Right lobe of liver (tissue), 4 donors: ENCODE results near the gene PLCXD3.

Source experiments
- CTCF ChIP-seq, 4 donors: fragments of 200-600 bp in 3 of 4; fragments of 450-650 bp in 1 of 4; IDR thresholded peaks; one replicate each; pipeline versions ENCODE4 v1.5.1 to v1.8.0; 2016 to 2022; ENCODE audit warnings: antibody characterized with exemption in 4 of 4, mild to moderate bottlenecking in 2 of 4
- POLR2A ChIP-seq: fragments of 450-650 bp; IDR thresholded peaks from one replicate; pipeline ENCODE4 v1.6.1; 2017; ENCODE audit warnings: antibody characterized with exemption, mild to moderate bottlenecking
- donor health status: DM: no; HTN: no; CAD: no.
- donor health status: DM: no; HTN: no; CAD: no.
- donor health status: DM: no; HTN: yes; CAD: no.

DNA sequence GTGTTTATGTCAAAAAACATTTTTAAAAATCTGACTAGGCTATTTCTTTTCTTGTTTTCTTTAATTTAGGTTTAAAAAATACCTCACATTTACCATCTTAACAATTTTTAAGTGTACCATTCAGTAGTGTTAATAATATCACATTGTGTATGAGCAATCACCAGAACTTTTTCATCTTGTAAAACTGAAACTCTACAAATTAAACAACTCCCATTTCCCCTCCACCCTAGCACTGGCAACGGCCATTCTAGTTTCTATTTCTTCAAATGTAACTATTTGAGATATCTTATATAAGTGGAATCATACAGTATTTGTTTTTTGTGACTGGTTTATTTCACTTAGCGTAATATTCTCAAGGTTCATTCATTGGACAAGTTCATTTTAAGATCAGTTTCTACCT is 27.7 kb downstream of the PLCXD3 start:
- TF ChIP-seq CTCF (IDR thresholded peaks at IDR 0.05) (no peak), POLR2A (no peak)
